Osteocyte (in vitro differentiated cells): ENCODE measurements around the gene RGS16. TPM values are rescaled to one million over a fixed set of nuclear protein-coding genes. Genes with fewer than 3 reads are reported as not detected.

Source experiments
- DNase-seq: peaks from one replicate; pipeline ENCODE4 v3.0.0; 2021; ENCODE audit warnings: mixed read lengths; ENCODE audit not compliant: unreplicated experiment; ENCODE audit errors: extremely low spot score
- H3K27ac Mint-ChIP-seq: one replicate; pipeline ENCODE4 v1.8.0; 2021; ENCODE audit warnings: mild to moderate bottlenecking, mixed read lengths; ENCODE audit not compliant: unreplicated experiment
- H3K27me3 Mint-ChIP-seq: one replicate; pipeline ENCODE4 v1.8.0; 2021; ENCODE audit warnings: mixed read lengths; ENCODE audit not compliant: unreplicated experiment
- H3K36me3 Mint-ChIP-seq: one replicate; pipeline ENCODE4 v1.8.0; 2021; ENCODE audit warnings: mixed read lengths; ENCODE audit not compliant: unreplicated experiment
- H3K4me1 Mint-ChIP-seq: one replicate; pipeline ENCODE4 v1.8.0; 2021; ENCODE audit warnings: mixed read lengths; ENCODE audit not compliant: unreplicated experiment
- H3K4me3 Mint-ChIP-seq: one replicate; pipeline ENCODE4 v1.8.0; 2021; ENCODE audit warnings: mild to moderate bottlenecking, moderate library complexity, mixed read lengths; ENCODE audit not compliant: unreplicated experiment
- H3K9me3 Mint-ChIP-seq: one replicate; pipeline ENCODE4 v1.8.0; 2021; ENCODE audit warnings: mixed read lengths; ENCODE audit not compliant: unreplicated experiment
- total RNA-seq: library from RNA; stranded (reverse); gene quantifications from 2 replicates; pipeline ENCODE4 v1.2.1, GENCODE V29; 2021
- TF ChIP-seq, protein P1 (sequence below): fragments of 200-600 bp; sonication (generic); IDR thresholded peaks from 2 replicates; pipeline ENCODE4 v1.5.0; 2021; ENCODE audit warnings: antibody characterized with exemption, mild to moderate bottlenecking, moderate library complexity

The RGS16 gene
- total RNA-seq, 1 donor from 2014 or later = 0.48 TPM

DNA sequence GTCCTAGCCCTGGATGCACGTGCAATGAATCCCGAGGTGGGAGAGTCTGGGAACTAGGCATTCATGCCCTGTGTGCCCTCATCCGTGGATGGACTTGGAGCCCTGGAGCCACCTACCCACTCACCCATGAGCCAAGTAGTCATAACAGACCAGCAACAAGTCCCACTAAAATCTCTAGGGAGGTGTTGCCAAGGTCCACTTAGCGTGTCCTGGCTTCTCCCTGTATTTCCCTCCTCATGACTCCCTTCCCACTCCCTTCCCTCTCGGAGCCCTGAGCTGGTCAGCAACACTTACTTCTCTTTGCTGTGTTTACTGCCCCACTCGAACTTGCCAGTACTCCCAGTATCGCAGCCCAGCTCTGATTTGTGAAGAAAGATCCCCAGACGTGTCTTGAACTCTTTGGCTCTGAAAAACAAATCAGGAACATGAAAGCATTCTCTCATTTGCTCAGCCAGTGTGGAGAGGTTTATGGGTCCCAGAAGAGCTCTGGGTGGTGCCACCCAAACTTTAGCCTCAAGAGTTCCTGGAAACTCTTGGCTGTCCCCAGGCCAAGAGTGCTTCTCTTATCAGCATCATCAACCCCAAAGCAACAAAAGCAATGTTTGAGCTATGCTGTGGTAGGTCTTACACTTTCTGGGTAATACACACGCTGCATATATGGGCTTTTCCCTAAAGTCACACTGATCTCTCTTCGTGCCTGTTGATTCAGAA, 1.1 kb downstream of the RGS16 start:
- peaks cover 7% of the 10 kb centered on the region for H3K27me3 Mint-ChIP-seq
- H3K9me3 Mint-ChIP-seq = no peaks in the 10 kb centered on the region
- DNase-seq = no peak
- H3K36me3 Mint-ChIP-seq = peaks cover 3% of the 10 kb centered on the region
- H3K4me3 Mint-ChIP-seq = peak overlapping the region; percentile 62
- TF ChIP-seq, protein P1, sequence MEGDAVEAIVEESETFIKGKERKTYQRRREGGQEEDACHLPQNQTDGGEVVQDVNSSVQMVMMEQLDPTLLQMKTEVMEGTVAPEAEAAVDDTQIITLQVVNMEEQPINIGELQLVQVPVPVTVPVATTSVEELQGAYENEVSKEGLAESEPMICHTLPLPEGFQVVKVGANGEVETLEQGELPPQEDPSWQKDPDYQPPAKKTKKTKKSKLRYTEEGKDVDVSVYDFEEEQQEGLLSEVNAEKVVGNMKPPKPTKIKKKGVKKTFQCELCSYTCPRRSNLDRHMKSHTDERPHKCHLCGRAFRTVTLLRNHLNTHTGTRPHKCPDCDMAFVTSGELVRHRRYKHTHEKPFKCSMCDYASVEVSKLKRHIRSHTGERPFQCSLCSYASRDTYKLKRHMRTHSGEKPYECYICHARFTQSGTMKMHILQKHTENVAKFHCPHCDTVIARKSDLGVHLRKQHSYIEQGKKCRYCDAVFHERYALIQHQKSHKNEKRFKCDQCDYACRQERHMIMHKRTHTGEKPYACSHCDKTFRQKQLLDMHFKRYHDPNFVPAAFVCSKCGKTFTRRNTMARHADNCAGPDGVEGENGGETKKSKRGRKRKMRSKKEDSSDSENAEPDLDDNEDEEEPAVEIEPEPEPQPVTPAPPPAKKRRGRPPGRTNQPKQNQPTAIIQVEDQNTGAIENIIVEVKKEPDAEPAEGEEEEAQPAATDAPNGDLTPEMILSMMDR = no peak
- no peak overlapping the region for H3K27ac Mint-ChIP-seq
- peaks cover 15% of the 10 kb centered on the region for H3K4me1 Mint-ChIP-seq

DNA sequence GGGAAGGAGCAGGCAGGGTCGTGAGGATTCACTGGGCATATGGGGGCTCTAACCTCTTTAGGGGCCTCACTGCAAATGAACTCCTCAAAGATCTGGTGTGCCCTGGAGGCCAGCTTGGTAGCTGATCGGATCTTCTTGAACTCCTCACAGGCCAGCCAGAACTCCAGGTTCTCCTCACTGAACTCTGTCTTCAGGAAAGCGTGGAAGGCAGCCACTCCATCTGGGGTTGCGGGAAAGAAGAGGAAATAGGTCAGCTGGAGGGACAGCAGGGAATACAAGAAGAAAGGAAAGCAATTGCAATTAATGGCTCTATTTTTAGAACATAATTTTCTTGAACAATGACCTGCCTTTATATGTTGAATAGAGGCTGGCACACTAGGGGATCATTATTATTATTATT, 2.3 kb downstream of the RGS16 start:
- DNase-seq = no peak
- Mint-ChIP-seq H3K4me3 (no peak overlapping the region), H3K27me3 (peaks cover 12% of the 10 kb centered on the region), H3K27ac (no peak overlapping the region), H3K36me3 (peaks cover 3% of the 10 kb centered on the region), H3K4me1 (peaks cover 15% of the 10 kb centered on the region), H3K9me3 (no peaks in the 10 kb centered on the region)
- TF ChIP-seq, protein P1 = no peak

GRCh38 chr1:182601416-182601786, 2.8 kb downstream of the RGS16 start:
- DNase-seq = no peak
- no peak overlapping the region for H3K27ac Mint-ChIP-seq
- H3K9me3 Mint-ChIP-seq = no peaks in the 10 kb centered on the region

GRCh38 chr1:182600745-182601415, 3.3 kb downstream of the RGS16 start:
- DNase-seq = no peak
- Mint-ChIP-seq H3K27me3 (peaks cover 14% of the 10 kb centered on the region), H3K4me3 (no peak overlapping the region), H3K4me1 (peaks cover 17% of the 10 kb centered on the region), H3K9me3 (no peaks in the 10 kb centered on the region), H3K36me3 (peaks cover 3% of the 10 kb centered on the region), H3K27ac (no peak overlapping the region)
- TF ChIP-seq, protein P1 = no peak

More at GRCh38 chr1:182601416-182601786, 2.8 kb downstream of the RGS16 start:
- peaks cover 14% of the 10 kb centered on the region for H3K27me3 Mint-ChIP-seq
- no peak overlapping the region for H3K4me3 Mint-ChIP-seq
- H3K4me1 Mint-ChIP-seq = peaks cover 15% of the 10 kb centered on the region
- peaks cover 3% of the 10 kb centered on the region for H3K36me3 Mint-ChIP-seq
- TF ChIP-seq, protein P1 = peak; percentile 85

DNA sequence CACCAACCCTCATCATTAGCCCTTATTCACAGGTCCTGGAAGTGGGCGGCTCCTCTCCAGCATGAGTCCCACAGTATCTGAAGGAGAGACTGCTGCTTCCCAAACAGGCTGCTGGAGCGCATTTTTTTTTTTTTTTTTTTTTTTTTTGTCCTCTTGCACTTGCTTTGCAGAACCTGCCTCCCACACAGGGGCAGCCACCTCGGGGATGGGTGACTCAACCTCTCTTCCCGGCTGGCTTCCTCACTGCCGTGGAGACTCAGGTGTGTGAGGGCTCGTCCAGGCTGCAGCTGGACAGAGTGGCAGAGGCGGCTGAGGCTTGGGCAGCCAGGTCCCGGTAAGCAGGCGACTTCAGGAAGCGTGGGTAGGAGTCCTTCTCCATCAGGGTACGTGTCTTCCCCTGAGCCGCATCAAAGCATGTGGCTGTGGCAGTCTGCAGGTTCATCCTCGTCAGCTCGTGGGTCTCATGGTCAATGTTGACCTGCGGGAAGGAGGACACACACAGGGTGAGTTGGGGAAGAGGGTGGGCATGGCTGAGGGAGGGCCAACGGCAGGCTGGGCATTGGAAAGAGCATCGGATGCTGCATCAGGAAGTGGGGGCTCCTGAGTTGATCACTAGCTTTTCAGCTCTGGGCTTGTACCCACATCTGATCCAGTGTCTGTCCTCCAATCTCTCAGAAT, 4.0 kb downstream of the RGS16 start:
- H3K36me3 Mint-ChIP-seq = peaks cover 3% of the 10 kb centered on the region
- no peak overlapping the region for H3K27ac Mint-ChIP-seq
- peaks cover 19% of the 10 kb centered on the region for H3K4me1 Mint-ChIP-seq
- DNase-seq = no peak
- H3K4me3 Mint-ChIP-seq = no peak overlapping the region
- TF ChIP-seq, protein P1 = no peak
- H3K27me3 Mint-ChIP-seq = peaks cover 14% of the 10 kb centered on the region
- H3K9me3 Mint-ChIP-seq = no peaks in the 10 kb centered on the region
